Tongue (tissue), 2 donors: ENCODE measurements around the gene NECTIN1. TPM values are rescaled to one million over a fixed set of nuclear protein-coding genes. Genes with fewer than 3 reads are reported as not detected.

ENCODE experiments used
- DNase-seq: peaks from one replicate; pipeline ENCODE4 v3.0.0-alpha.2; 2015
- total RNA-seq: library from RNA; depleted of rRNA; stranded (reverse); fragments of >200 nt; gene quantifications from one replicate; pipeline ENCODE4 v1.2.3, GENCODE V29; 2014

NECTIN1 gene
- total RNA-seq, 1 donor from 2014 or later = 32.4 TPM

DNA sequence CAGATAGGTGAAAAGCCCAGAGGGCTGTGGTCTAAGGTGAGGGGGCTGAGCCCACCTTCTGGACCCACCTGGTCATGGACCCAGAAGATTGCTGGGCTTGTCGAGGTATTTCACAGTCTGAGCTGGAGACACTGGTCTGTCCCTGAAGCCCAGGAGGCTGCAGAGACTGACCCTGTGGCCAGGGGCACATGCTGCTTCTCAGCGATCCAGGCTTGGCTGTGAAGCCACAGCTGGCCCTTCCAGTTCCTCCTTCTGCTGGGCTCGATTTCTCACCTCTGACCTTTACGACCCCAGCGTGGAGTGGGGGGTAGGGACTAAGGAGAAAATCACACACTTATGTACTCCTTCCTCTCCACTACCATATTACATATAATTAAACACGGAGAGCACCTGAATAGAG is 88.5 kb downstream of the NECTIN1 start:
- no peak for DNase-seq

DNA sequence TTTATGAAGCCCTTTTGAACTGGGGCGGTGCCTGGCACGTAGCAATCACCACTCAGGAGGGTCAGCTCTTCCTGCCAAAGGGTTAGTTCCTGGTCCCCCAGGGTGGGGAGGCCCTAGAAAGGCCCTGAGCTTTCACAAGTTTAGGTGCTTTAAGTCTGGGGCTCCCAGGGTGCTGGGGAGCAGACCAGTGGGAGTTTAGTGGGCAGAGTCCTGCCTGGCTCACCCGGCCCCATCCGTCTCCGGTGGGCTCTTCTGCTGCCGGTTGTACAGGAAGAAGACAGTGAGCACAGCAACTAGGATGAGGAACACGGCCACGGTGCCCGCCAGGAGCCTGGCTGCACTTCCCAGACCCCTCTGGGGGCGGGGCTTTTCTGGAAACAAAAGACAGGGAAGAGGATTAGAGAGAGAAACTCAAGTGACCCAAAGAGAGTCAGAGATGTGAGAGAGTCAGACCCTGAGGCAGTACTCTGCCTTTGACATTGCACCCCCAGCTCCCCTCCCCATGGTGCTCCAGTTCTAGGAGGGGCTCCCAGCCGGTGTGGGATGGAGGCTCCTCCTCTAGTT is 89.3 kb downstream of the NECTIN1 start:
- no peak for DNase-seq

DNA sequence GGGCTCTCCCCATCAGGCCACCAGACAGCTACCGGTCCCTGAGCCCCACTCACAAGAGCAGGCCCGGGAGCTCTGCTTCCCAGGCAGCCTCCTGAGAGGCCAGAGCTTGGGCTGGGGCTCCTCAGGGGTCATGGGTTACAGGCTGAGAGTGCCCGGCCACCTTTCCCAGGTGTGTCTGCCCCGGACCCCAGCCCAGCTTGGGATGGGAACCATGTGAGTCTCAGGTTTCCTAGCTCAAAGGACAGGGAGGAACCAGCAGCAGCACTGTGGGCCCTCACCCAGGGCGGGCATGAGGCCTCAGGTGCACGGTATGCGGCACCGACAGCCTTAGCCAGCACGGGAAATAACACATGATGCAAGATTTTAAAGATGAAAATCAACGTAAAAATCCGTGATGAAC is 90.1 kb downstream of the NECTIN1 start:
- DNase-seq = no peak

DNA sequence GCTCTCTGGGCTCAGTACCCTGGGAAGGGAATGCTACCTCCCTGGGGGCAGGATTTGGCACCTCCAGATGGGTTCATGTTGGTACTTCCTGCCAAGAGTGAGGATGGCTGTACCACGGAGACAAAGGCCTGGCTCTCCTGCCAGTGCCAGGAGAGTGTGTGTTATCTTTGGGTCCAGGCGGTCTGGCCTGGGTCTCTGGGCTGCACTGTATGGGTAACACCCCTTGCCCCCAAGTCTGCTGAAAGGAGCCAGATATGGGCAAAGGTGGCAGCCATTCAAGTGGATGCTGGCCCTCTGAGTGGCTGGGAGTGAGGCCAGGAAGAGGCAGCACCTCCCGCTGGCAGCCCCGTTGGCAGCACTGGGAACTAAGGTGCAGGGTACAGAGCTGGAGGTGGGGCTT is 91.5 kb downstream of the NECTIN1 start:
- no peak for DNase-seq

DNA sequence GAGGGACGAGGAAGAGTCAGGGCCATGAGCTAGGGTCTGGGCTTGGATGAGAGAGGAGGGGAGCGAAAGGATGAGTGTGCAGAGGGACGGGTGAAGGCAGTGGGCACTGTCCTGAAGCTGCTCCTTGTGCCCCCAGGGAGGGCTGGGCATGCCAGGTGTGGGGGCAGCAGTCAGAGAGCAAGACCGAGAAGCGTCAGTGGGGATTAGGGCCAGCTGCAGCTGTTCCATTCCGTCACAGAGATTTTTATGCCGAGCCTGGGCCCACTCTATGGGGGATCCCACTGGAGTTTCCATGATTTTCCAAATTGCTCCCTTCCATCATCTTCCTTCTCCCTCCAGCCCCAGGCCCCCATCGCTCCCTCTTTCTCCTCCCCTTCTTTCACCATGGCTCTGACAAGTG is 93.2 kb downstream of the NECTIN1 start:
- peak; percentile 94 for DNase-seq

DNA sequence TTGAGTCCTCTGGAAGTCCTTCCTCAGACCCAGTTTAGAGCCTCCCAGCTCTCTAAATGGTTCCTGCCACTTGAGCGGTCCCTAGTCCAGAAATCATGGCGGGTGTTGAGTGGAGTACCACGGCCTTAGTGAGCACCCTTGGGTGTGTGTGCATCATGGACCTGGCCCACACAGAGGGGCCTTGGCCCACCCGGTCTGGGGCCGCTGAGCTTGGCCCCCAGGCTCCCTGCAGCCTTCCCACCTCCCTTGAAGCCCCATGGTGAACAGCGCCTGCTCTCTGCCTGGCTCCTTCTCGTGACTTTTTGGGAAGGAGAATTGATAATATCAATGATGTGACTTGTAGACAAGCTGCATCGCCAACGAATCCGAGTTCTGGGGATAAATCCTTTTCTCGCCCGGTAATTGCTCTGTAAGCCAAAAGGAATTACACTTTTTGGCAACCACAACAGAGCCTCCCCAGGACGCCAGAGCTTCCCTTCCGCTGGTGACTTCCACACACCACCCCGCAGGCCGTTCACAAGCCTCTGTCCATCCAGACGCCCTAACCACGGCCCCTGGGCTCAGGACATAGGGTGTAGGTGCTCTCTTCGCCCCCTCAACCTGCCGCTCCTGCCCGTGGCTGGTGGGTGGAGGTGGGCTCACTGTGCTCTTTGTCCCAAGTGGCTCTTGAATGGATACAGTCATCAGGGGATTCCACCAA is 93.8 kb downstream of the NECTIN1 start:
- DNase-seq = peak; percentile 79

DNA sequence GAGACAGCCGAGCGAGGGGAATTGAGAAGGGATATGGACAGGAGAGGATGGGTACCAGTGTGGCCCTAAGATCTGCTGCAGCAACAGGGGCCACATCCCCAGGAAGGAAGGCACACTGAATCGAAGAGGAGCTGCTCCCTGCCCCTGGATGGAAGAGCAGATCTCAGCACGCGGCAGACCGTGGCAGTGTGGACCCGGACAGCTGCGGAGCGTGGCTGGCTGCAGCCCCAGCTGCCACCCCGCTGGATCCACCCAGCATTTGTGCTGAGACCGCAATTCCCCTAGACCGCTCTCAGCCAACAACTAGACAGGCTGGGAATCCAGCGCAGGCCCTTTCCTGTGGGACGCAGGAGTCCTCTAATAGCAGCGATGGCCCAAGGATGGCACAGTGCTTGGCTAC is 94.7 kb downstream of the NECTIN1 start:
- DNase-seq = peak; percentile 86

DNA sequence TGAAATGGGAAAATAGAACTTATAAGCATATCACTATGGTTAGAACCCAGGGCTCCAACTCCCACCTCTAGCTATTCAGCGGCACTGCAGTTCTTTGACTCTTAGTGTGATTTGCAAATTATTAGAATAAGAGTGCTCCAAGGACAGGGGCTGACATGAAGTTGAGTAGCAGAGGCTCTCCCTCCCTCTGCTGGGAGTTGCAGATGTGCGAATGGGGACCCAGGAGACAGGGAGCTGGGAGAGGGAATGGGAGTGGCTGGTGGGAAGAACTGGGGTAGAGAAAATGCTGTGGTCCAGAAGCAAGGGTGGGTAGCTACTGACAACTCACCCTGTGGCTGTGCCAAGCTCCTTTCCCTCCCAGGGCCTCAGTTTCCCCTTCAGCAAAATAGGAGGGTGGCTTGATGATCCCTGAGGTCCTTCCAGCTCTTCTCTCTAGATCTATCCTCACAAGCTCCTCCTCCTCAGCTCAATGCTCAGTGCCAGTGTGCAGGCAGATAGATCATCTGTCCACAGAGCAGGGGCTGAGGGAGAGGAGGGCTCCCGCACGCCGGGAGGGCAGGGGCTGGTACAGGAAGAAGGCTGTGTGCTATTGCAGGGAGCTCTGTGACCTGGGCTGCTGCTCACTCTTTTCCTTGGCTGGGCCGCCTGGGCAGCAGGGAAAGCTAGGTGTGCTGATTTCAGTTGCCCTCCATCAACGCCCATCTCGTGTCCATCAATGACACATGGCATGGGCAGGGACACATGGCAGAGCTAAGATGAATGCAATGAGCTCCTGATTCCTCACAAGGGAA is 99.0 kb downstream of the NECTIN1 start:
- no peak for DNase-seq

DNA sequence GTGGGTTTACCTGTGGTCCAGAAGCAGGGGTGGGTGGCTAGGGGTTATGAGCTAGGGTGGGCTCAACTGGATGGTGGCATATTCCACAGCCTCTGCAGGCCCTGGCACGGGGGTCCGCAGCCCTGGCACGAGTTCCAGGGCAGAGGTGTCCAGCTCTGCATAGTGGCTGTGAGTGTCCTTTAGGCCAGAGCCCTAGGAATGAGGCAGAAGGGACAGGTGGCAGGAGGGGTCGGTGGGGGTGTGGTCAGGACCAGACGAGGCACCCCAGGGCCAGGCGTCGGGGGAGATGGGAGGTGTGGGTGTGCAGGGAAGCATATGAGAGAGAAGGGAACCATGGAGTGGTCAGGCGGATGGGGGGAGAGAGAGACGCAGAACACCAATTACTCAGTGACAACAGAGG is 99.9 kb downstream of the NECTIN1 start:
- no peak for DNase-seq

DNA sequence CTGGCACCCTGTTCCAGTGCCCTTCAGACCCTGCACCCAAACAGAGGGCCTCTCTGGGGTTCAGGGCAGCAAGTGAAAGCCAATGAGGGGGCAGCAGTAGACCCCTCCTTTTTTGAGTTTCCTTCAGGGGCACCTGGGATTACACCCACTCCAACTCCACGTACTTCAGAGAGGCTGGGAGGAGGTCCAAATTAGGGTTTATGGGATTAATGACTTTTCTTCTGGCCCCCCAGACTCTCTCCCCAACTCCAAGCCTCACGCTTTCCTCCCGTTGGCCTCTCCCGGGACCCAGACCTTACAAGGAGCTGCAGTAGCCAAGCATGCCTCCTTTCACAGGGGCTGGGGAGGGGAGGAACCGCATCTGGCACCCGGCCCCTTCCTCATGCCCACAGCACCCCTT is 101.7 kb downstream of the NECTIN1 start:
- peak; percentile 75 for DNase-seq

DNA sequence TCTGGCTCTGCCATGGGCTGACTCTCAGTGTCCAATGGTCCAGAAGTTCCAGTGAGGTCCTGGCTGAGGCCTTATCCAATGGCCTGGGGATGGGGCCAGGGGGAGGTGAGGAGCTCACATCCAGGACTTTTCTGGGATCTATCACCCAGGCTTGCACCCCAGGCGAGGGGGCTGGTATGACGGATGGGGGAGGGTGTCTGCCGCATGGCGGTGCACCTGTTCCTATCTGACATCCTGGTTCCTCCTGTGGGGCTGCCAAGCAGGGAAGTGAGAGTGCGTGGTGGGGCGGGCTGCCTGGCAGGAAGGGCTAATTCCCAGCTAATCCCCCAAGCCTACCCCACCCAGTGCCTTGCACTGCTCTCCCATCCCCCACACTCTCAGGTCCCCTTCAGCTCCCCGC is 102.1 kb downstream of the NECTIN1 start:
- peak; percentile 96 for DNase-seq

DNA sequence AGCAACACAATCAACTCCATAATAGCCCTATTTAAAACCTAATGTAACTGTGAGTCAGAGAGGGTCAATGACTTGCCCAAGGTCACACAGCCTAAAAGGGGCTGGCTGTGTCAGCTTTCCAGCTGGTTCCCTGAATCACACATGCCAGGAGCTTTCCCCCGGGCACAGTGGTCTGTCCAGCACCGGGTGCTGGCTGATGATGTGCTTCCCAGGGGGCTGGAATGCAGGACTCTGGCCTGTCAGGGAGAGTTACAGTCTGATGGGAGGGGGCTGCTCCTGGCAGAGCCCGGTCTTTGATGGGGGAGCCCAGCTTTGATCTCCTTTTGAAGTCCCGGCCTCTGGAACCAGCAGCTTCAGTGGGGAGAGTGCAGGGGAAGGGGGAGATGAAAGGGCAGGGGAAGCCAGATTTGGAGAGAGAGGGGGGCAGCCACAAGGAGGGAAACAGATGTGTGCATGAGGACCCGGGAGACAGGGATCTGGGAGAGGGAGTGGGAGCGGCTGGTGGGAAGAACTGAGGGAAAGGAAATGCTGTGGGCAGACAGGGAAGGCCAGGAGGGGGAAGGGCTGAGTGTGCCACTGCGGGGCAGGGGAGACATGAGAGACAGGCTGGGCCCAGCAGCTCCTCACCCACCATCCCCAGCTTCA is 102.7 kb downstream of the NECTIN1 start:
- DNase-seq = peak; percentile 85

DNA sequence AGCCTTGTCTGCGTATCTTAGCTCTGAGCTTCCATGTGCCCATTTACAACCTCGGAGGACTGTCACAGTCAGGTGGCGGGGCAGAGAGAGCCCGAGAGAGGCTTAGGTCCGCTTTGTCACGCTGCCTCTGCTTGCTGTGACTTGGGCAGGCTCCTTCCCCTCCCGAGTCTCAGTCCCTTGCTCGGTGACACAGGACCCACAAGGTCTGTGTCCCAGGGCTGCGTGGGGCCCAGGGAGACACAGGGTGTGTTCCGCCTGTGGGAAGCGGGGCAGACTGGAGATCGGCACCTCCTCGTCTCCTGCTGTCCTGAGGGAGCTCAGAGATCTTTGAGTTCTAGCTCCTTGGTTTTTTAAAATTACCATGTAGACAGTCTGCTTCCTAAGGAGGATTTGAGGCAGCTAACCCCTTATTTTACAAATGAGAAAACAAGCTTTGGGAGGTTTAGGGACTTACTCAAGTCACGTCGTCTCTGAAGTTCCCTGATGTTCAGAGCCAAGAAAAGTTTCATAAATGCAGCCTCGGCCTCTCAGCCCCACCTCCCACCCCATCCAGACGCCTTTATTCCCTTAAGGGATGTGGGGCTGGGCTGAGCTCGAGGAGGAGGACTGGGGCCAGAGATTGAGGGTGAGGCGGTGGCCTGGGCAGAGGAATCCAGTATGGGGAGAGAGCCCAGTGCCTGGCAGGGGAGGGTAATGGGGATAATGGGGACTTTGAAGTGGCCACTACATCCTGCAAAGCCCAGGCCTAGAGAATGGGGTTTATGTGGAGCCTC is 103.6 kb downstream of the NECTIN1 start:
- DNase-seq = no peak

DNA sequence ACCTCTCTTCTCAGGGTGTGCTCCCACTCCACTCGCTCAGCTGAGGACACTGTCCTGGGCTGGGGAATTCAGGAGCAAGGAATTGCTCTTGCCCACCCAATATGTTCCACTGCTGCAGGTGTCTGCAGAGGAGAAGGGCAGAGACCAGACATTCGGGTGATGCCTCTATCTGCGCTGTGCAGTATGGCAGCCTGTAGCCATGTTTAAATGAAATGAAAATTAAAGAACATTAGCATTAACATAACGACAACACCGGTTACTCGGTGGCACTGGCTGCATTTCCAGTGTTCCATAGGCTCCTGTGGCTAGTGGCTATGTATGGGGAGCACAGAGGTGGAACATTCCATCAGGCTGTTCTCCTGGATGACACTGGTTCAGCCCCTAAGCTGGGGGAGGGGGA is 104.4 kb downstream of the NECTIN1 start:
- DNase-seq = no peak

DNA sequence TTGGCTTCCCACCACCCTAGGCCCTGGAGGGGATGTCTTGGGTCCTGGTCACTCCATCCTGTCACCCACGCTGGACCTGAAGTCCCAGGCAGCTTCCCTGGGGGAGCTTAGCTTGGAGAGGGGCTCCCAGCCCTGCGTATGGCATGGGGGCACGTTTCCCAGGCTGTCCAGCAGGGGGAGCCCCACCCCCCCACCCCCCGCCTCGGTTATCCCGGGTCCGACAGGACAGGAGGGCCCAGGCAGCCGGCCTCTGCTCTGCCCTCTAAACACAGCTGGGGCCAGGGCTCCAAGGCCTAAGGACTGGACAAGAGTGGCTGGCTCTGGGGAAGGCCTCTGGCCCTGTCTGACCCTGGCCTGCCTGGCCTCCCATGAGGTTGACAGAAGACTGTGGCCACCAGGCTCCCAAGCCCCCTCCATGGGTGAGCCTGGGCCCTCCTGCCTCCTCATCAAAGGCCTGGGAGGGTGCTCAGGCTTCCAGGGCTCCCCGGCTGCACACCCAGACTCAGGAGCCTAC is 104.8 kb downstream of the NECTIN1 start:
- no peak for DNase-seq

DNA sequence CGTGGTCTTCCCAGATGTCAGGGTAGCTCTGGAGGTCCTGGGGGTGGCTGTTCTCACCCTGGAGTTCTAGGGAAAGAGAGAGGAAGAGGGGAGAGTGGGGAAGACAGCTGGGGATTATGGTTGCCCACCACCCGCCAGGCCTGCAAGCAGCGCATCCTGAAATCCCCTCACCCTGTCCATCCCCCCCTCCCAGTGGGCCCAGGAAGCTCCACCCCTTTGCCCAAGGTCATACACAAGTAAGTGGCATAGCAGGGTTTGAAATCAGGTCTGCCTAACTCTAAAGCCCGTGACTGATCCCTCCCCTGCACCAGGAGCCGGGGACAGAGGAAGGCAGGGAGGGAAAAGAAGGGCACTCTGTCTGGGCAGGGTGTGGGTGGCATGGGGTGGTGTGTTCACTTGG is 105.3 kb downstream of the NECTIN1 start:
- no peak for DNase-seq

DNA sequence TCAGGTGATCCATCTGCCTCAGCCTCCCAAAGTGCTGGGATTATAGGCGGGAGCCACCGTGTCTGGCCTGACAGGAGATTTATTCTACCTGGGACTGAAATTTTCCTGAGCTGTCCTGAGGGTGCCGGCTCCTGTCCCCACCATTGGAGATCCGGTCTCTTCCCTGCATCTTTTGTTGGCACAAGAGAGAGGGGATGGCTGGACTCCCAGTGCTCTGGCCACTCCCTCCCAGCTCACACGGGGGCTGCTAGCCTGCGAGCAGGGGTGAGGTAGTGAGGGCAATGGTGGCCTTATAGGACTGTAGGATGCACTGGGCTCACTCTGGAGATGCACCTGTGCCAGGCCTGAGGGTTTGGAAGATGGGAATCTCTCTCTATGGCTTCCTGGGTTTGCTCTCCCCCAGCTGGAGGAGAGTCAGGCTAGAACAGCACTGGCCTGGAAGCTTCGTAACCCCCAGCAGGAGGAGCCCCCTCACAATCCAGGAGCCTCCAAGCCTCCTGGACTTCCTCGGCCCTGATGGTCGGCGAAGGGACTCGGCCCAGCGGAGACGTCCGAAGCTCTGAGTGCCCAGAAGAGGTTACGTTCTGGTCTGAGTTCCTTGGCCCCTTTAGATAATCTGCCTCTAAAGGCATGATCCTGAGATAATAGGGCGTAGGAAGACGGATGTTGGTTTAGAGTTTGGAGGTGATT is 106.4 kb downstream of the NECTIN1 start:
- no peak for DNase-seq

DNA sequence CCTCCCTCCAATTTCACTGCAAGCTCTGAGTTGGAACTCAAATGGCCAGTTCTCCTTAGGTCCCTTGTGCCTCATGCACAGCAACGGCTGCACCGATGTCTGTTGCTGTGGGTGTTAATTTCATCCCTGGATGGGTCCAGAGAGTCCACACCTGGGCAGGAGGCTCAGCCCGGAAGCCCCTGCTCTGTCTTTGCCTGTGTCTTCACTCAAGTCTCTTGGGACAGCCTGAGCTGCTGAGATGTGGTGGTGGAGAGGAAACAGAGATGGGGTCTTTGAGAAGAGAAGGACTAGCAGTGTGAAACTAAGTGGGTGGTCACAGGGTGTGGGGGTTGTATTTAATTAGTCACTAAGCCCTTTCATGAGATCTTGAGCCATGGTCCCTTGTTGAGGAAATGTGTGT is 109.3 kb downstream of the NECTIN1 start:
- no peak for DNase-seq

DNA sequence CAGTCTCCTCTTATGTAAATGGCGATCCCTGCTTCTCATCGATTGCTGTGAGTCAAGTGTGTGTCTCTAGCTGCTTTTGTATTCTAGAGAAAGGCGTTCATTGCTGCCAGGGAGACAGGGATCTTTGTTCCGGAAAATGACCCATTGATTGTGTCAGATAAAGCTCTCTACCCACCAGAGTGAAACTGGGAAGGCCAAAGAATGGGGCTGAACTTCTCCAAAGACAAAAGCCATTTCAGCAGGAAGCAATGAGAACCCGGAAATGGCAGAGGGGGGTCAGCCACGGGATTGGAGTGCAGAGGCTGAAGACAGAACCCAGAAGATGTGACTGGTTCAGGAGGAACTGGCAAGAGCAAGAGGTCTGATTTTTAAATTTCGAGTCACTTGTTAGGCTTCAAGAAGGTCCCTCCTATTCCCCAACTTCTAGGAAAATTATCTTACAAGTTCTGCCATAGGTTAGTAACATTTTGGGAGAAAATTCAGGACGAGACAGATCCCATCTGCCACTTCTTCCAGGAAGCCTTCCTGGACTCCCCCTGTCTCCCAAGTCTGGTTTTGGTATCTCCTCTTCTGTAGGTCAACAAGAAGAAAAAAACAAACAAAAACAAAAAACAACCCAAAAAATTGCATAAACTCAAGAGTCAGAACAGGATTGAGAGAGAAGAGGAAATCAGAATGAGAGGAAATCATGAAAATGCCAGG is 110.6 kb downstream of the NECTIN1 start:
- no peak for DNase-seq

DNA sequence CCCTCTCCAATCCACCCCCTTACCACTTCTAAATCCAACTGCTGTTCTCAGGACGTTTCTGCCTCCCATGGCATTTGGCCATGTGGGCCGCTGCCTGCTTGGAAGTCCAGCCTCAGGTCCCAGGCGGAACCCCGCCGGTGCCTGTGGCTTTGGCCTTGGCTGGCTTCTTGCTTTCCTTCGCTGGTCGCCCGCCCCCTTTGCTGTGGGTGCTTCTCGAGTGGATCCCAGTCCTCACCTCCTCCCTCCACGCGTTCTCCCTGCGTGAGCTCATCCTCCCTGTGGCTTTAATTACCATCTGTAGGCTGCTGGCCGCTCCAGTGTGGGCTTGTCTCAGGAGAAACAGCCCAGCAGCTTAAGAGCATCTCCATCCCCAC is 111.7 kb downstream of the NECTIN1 start:
- no peak for DNase-seq
